Measurements from ENCODE around the gene PLA2G4A.

Gene PLA2G4A

GRCh38 chr1:186828611-186829454, at the start of gene PLA2G4A:
Gene PLA2G4A (plus strand): TSS chr1:186828949. CDS start chr1:186854355, 25,406 bp downstream.
- no peak within 1 kb of the TSS for H3K27ac ChIP-seq
- no peak for TF ChIP-seq POLR2AphosphoS5 (IDR thresholded peaks at IDR 0.05; ENCODE audit: borderline replicate concordance, low read depth, low read length)
- TF ChIP-seq FOXP2 (optimal IDR thresholded peaks at IDR 0.05; ENCODE audit: control extremely low read depth, extremely low read length, insufficient read depth) = no peak
- no peak for TF ChIP-seq EZH2 (IDR thresholded peaks at IDR 0.05)
- H3K9ac ChIP-seq (ENCODE audit: insufficient read length) = peak within 1 kb of the TSS; percentile 73
- H3K4me3 ChIP-seq = peak within 1 kb of the TSS; percentile 87
- no peaks in the 10 kb centered on the region for H3K9me3 ChIP-seq (ENCODE audit: low read depth, low read length)
- H3K36me3 ChIP-seq (ENCODE audit: insufficient read depth, low read length) = no peaks in the 10 kb centered on the region
- no peak for DNase-seq (ENCODE audit: low read depth, low spot score)

GRCh38 chr1:186780076-186780475, 48.7 kb upstream of the PLA2G4A start:
- no peaks in the 10 kb centered on the region for H3K9me3 ChIP-seq (ENCODE audit: low read depth, low read length)
- H3K4me3 ChIP-seq = no peak overlapping the region
- H3K27ac ChIP-seq = no peak overlapping the region
- no peak overlapping the region for H3K9ac ChIP-seq (ENCODE audit: insufficient read length)
- DNase-seq (ENCODE audit: low read depth, low spot score) = no peak
- TF ChIP-seq EZH2 (IDR thresholded peaks at IDR 0.05) (no peak), FOXP2 (optimal IDR thresholded peaks at IDR 0.05; ENCODE audit: control extremely low read depth, extremely low read length, insufficient read depth) (no peak), POLR2AphosphoS5 (IDR thresholded peaks at IDR 0.05; ENCODE audit: borderline replicate concordance, low read depth, low read length) (no peak)
- H3K36me3 ChIP-seq (ENCODE audit: insufficient read depth, low read length) = no peaks in the 10 kb centered on the region

- no peaks in the 10 kb centered on the region for H3K36me3 ChIP-seq (ENCODE audit: insufficient read depth, low read length)
- no peak for DNase-seq (ENCODE audit: low read depth, low spot score)
- no peak for TF ChIP-seq POLR2AphosphoS5 (IDR thresholded peaks at IDR 0.05; ENCODE audit: borderline replicate concordance, low read depth, low read length)
- no peak for TF ChIP-seq FOXP2 (optimal IDR thresholded peaks at IDR 0.05; ENCODE audit: control extremely low read depth, extremely low read length, insufficient read depth)
- no peak for TF ChIP-seq EZH2 (IDR thresholded peaks at IDR 0.05)
- H3K4me3 ChIP-seq = no peak overlapping the region
- H3K9ac ChIP-seq (ENCODE audit: insufficient read length) = no peak overlapping the region
- H3K27ac ChIP-seq = no peak overlapping the region
- no peaks in the 10 kb centered on the region for H3K9me3 ChIP-seq (ENCODE audit: low read depth, low read length)
Observed at GRCh38 chr1:186781730-186782129, 47.0 kb upstream of the PLA2G4A start.

- no peak overlapping the region for H3K27ac ChIP-seq
- no peak overlapping the region for H3K4me3 ChIP-seq
- H3K9me3 ChIP-seq (ENCODE audit: low read depth, low read length) = no peaks in the 10 kb centered on the region
- TF ChIP-seq EZH2 (IDR thresholded peaks at IDR 0.05) (no peak), POLR2AphosphoS5 (IDR thresholded peaks at IDR 0.05; ENCODE audit: borderline replicate concordance, low read depth, low read length) (no peak), FOXP2 (optimal IDR thresholded peaks at IDR 0.05; ENCODE audit: control extremely low read depth, extremely low read length, insufficient read depth) (no peak)
- no peak for DNase-seq (ENCODE audit: low read depth, low spot score)
- H3K36me3 ChIP-seq (ENCODE audit: insufficient read depth, low read length) = no peaks in the 10 kb centered on the region
- H3K9ac ChIP-seq (ENCODE audit: insufficient read length) = no peak overlapping the region
Observed at GRCh38 chr1:186782791-186783190, 46.0 kb upstream of the PLA2G4A start.

- Histone ChIP-seq H3K27ac (no peak overlapping the region), H3K9ac (ENCODE audit: insufficient read length) (no peak overlapping the region), H3K4me3 (no peak overlapping the region), H3K9me3 (ENCODE audit: low read depth, low read length) (no peaks in the 10 kb centered on the region), H3K36me3 (ENCODE audit: insufficient read depth, low read length) (no peaks in the 10 kb centered on the region)
- DNase-seq (ENCODE audit: low read depth, low spot score) = no peak
- TF ChIP-seq POLR2AphosphoS5 (IDR thresholded peaks at IDR 0.05; ENCODE audit: borderline replicate concordance, low read depth, low read length) = no peak
- no peak for TF ChIP-seq EZH2 (IDR thresholded peaks at IDR 0.05)
- no peak for TF ChIP-seq FOXP2 (optimal IDR thresholded peaks at IDR 0.05; ENCODE audit: control extremely low read depth, extremely low read length, insufficient read depth)
Observed at GRCh38 chr1:186783193-186783592, 45.6 kb upstream of the PLA2G4A start.

- no peak for TF ChIP-seq POLR2AphosphoS5 (IDR thresholded peaks at IDR 0.05; ENCODE audit: borderline replicate concordance, low read depth, low read length)
- no peak for TF ChIP-seq FOXP2 (optimal IDR thresholded peaks at IDR 0.05; ENCODE audit: control extremely low read depth, extremely low read length, insufficient read depth)
- no peak for TF ChIP-seq EZH2 (IDR thresholded peaks at IDR 0.05)
- H3K4me3 ChIP-seq = no peak overlapping the region
- DNase-seq (ENCODE audit: low read depth, low spot score) = no peak
- no peak overlapping the region for H3K9ac ChIP-seq (ENCODE audit: insufficient read length)
- H3K36me3 ChIP-seq (ENCODE audit: insufficient read depth, low read length) = no peaks in the 10 kb centered on the region
- no peaks in the 10 kb centered on the region for H3K9me3 ChIP-seq (ENCODE audit: low read depth, low read length)
- no peak overlapping the region for H3K27ac ChIP-seq
Observed at GRCh38 chr1:186785503-186785902, 43.2 kb upstream of the PLA2G4A start.

- no peak for DNase-seq (ENCODE audit: low read depth, low spot score)
- Histone ChIP-seq H3K9ac (ENCODE audit: insufficient read length) (no peak overlapping the region), H3K4me3 (no peak overlapping the region), H3K27ac (no peak overlapping the region), H3K36me3 (ENCODE audit: insufficient read depth, low read length) (no peaks in the 10 kb centered on the region), H3K9me3 (ENCODE audit: low read depth, low read length) (no peaks in the 10 kb centered on the region)
- TF ChIP-seq EZH2 (IDR thresholded peaks at IDR 0.05) (no peak), POLR2AphosphoS5 (IDR thresholded peaks at IDR 0.05; ENCODE audit: borderline replicate concordance, low read depth, low read length) (no peak), FOXP2 (optimal IDR thresholded peaks at IDR 0.05; ENCODE audit: control extremely low read depth, extremely low read length, insufficient read depth) (no peak)
Observed at GRCh38 chr1:186790101-186790500, 38.6 kb upstream of the PLA2G4A start.

GRCh38 chr1:186792870-186793581, 35.7 kb upstream of the PLA2G4A start:
- H3K9ac ChIP-seq (ENCODE audit: insufficient read length) = no peak overlapping the region
- H3K36me3 ChIP-seq (ENCODE audit: insufficient read depth, low read length) = no peaks in the 10 kb centered on the region
- TF ChIP-seq POLR2AphosphoS5 (IDR thresholded peaks at IDR 0.05; ENCODE audit: borderline replicate concordance, low read depth, low read length) = no peak
- no peak for TF ChIP-seq FOXP2 (optimal IDR thresholded peaks at IDR 0.05; ENCODE audit: control extremely low read depth, extremely low read length, insufficient read depth)
- no peak for TF ChIP-seq EZH2 (IDR thresholded peaks at IDR 0.05)
- DNase-seq (ENCODE audit: low read depth, low spot score) = no peak
- no peak overlapping the region for H3K4me3 ChIP-seq
- H3K9me3 ChIP-seq (ENCODE audit: low read depth, low read length) = no peaks in the 10 kb centered on the region
- no peak overlapping the region for H3K27ac ChIP-seq

Data from SK-N-MC (cell line).